Measurements from ENCODE around the gene NIM1K.
"Not testable (repeated sequence)": the region's sequence is repeated elsewhere in the genome, so short reads cannot be mapped to it uniquely, and the experiment has no call there.

The NIM1K gene

DNA sequence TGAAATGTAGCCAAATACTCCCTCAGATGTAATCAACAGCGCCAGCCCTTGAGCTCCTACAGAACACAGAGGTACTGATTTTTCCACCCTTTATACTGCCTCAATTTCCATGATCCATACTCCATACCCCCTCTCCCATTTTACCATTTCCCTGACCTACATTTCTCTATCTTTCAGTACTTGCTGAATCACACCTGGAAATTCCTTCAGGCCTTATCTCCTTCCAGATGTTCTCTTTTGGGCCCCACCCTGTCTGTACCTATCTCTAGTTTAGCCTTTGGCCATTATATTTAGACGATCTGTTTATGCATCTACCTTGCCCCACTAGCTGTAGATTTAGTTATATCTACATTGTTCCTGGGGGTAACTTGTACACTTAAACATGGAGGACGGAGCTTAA is 5.5 kb downstream of the NIM1K start:
- no peak for FAIRE-seq
- TF ChIP-seq POLR2A (IDR thresholded peaks at IDR 0.05; ENCODE audit: low read depth, low read length) (no peak), TAF1 (IDR thresholded peaks at IDR 0.05; ENCODE audit: low read depth, low read length) (no peak), PAX5 (IDR thresholded peaks at IDR 0.05; ENCODE audit: insufficient read depth, low read length, severe bottlenecking) (no peak), SPI1 (IDR thresholded peaks at IDR 0.05; ENCODE audit: low read depth, low read length) (no peak), POLR2AphosphoS5 (IDR thresholded peaks at IDR 0.05; ENCODE audit: low read depth, low read length) (no peak), POU2F2 (IDR thresholded peaks at IDR 0.05; ENCODE audit: low read depth, low read length) (no peak)
- DNase-seq (ENCODE audit: insufficient read length, low spot score): no peak

DNA sequence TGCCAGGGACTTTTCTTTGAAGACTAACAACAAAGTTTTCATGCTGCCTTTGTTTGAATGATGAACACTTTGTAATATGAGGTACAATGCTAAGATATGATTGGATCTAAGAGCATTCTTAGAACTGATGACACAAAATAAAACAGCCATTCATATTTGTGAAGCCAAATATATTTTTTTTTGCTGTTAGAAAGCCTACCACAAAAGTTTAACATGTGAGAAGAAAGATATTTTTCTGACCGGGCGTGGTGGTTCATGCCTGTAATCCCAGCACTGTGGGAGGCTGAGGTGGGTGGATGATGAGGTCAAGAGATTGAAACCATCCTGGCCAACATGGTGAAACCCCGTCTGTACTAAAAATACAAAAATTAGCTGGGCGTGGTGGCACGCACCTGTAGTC is 9.4 kb downstream of the NIM1K start:
- not testable (repeated sequence) for DNase-seq (ENCODE audit: insufficient read length, low spot score); FAIRE-seq

DNA sequence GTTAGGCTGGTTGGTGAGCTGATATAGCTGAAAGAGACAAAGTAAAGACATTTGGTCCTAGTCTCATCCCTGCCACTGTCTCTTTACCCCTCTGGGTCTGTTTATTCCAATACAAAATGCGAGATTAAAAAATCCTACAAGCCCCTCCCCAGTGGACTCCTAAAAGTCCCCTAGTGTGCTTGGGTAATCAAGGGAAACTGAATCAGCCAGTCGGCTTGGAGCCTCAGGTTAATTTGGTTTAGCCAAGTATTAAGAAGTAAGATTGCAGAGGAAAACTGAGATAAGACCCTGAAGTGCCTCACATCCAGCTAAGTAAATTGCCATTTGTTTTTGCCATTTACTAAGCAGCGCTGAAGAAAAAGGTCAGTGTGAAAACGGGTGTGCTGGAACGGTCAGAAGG is 10.4 kb downstream of the NIM1K start:
- no peak for FAIRE-seq
- DNase-seq (ENCODE audit: insufficient read length, low spot score): no peak
- no peak for TF ChIP-seq POU2F2 (IDR thresholded peaks at IDR 0.05; ENCODE audit: low read depth, low read length)
- TF ChIP-seq PAX5 (IDR thresholded peaks at IDR 0.05; ENCODE audit: insufficient read depth, low read length, severe bottlenecking): no peak
- TF ChIP-seq TAF1 (IDR thresholded peaks at IDR 0.05; ENCODE audit: low read depth, low read length): no peak
- TF ChIP-seq POLR2A (IDR thresholded peaks at IDR 0.05; ENCODE audit: low read depth, low read length): no peak
- no peak for TF ChIP-seq POLR2AphosphoS5 (IDR thresholded peaks at IDR 0.05; ENCODE audit: low read depth, low read length)
- TF ChIP-seq SPI1 (IDR thresholded peaks at IDR 0.05; ENCODE audit: low read depth, low read length): no peak

- no peak for TF ChIP-seq POU2F2 (IDR thresholded peaks at IDR 0.05; ENCODE audit: low read depth, low read length)
- no peak for TF ChIP-seq POLR2AphosphoS5 (IDR thresholded peaks at IDR 0.05; ENCODE audit: low read depth, low read length)
- TF ChIP-seq SPI1 (IDR thresholded peaks at IDR 0.05; ENCODE audit: low read depth, low read length): no peak
- no peak for TF ChIP-seq TAF1 (IDR thresholded peaks at IDR 0.05; ENCODE audit: low read depth, low read length)
- TF ChIP-seq PAX5 (IDR thresholded peaks at IDR 0.05; ENCODE audit: insufficient read depth, low read length, severe bottlenecking): no peak
- no peak for TF ChIP-seq POLR2A (IDR thresholded peaks at IDR 0.05; ENCODE audit: low read depth, low read length)
- no peak for DNase-seq (ENCODE audit: insufficient read length, low spot score)
- FAIRE-seq: no peak
Observed at GRCh38 chr5:43203373-43203772, 11.3 kb downstream of the NIM1K start.

GRCh38 chr5:43204958-43205357 is 12.9 kb downstream of the NIM1K start:
- FAIRE-seq: no peak
- no peak for DNase-seq (ENCODE audit: insufficient read length, low spot score)
- TF ChIP-seq PAX5 (IDR thresholded peaks at IDR 0.05; ENCODE audit: insufficient read depth, low read length, severe bottlenecking) (no peak), SPI1 (IDR thresholded peaks at IDR 0.05; ENCODE audit: low read depth, low read length) (no peak), POU2F2 (IDR thresholded peaks at IDR 0.05; ENCODE audit: low read depth, low read length) (no peak)

DNA sequence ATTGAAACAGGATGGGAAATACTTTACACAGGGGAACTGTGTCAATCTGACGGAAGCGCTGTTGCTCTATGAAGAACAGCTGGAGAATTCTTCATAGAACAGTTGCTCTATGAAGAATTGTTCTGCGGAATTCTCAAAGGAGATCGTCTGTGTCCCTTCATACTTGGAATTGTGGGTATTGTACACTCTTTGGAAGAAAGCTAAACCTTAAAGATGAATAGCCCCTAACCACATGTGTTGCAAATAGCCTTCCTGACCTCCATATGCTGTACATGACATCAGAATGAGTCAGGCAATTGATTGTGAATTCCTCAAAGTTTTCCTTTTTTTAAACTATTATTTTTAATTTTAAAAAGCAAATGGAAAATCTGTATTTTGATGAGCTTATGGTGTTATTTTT is 15.6 kb downstream of the NIM1K start:
- DNase-seq (ENCODE audit: insufficient read length, low spot score) (no peak), FAIRE-seq (no peak)
- TF ChIP-seq SPI1 (IDR thresholded peaks at IDR 0.05; ENCODE audit: low read depth, low read length) (no peak), POU2F2 (IDR thresholded peaks at IDR 0.05; ENCODE audit: low read depth, low read length) (no peak), PAX5 (IDR thresholded peaks at IDR 0.05; ENCODE audit: insufficient read depth, low read length, severe bottlenecking) (no peak), TAF1 (IDR thresholded peaks at IDR 0.05; ENCODE audit: low read depth, low read length) (no peak)

- DNase-seq (ENCODE audit: insufficient read length, low spot score) (no peak), FAIRE-seq (no peak)
- TF ChIP-seq POU2F2 (IDR thresholded peaks at IDR 0.05; ENCODE audit: low read depth, low read length): no peak
- TF ChIP-seq PAX5 (IDR thresholded peaks at IDR 0.05; ENCODE audit: insufficient read depth, low read length, severe bottlenecking): no peak
- no peak for TF ChIP-seq SPI1 (IDR thresholded peaks at IDR 0.05; ENCODE audit: low read depth, low read length)
- no peak for TF ChIP-seq POLR2A (IDR thresholded peaks at IDR 0.05; ENCODE audit: low read depth, low read length)
- TF ChIP-seq TAF1 (IDR thresholded peaks at IDR 0.05; ENCODE audit: low read depth, low read length): no peak
- TF ChIP-seq POLR2AphosphoS5 (IDR thresholded peaks at IDR 0.05; ENCODE audit: low read depth, low read length): no peak
Observed at GRCh38 chr5:43208658-43209057, 16.6 kb downstream of the NIM1K start.

DNA sequence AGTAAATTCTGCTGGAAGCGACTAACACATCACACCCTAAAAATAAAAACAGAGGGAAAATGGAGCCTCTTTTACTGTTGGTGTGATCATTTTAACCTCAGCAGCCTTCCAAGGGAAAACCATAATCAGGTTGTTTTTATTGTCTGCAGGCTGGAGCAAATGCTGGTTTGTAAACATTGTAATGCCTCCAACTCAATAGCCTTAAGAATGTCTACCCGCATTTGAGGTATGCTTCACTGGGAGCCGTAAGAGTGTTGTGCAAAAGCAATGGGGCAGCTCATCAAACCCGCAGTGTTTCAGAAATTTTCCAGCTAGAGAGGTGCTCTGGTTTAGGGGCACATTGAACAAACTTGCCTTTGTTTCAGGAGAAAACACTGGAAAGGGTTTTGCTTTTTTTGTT is 17.0 kb downstream of the NIM1K start:
- TF ChIP-seq TAF1 (IDR thresholded peaks at IDR 0.05; ENCODE audit: low read depth, low read length) (no peak), POU2F2 (IDR thresholded peaks at IDR 0.05; ENCODE audit: low read depth, low read length) (no peak), POLR2A (IDR thresholded peaks at IDR 0.05; ENCODE audit: low read depth, low read length) (no peak), SPI1 (IDR thresholded peaks at IDR 0.05; ENCODE audit: low read depth, low read length) (no peak), PAX5 (IDR thresholded peaks at IDR 0.05; ENCODE audit: insufficient read depth, low read length, severe bottlenecking) (no peak), POLR2AphosphoS5 (IDR thresholded peaks at IDR 0.05; ENCODE audit: low read depth, low read length) (no peak)
- DNase-seq (ENCODE audit: insufficient read length, low spot score) (no peak), FAIRE-seq (no peak)

DNA sequence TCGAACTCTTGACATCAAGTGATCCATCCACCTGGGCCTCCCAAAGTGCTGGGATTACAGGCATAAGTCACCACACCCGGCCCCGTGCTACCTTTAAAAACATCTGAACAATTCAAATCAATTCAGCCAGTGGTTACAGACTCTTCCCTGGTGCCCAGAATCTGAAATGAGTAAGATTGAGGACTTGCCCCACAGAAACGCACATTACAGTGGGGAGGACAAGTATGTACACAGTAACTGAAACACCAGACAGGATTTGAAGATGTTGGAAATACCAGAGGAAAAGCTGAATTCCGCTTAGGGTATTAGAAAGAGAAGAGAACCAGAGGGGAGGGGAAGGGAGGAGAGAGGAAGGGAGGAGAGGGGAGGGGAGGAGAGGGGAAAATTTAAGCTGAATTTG is 17.8 kb downstream of the NIM1K start:
- no peak for TF ChIP-seq POLR2A (IDR thresholded peaks at IDR 0.05; ENCODE audit: low read depth, low read length)
- TF ChIP-seq POLR2AphosphoS5 (IDR thresholded peaks at IDR 0.05; ENCODE audit: low read depth, low read length): no peak
- no peak for TF ChIP-seq SPI1 (IDR thresholded peaks at IDR 0.05; ENCODE audit: low read depth, low read length)
- TF ChIP-seq PAX5 (IDR thresholded peaks at IDR 0.05; ENCODE audit: insufficient read depth, low read length, severe bottlenecking): no peak
- TF ChIP-seq POU2F2 (IDR thresholded peaks at IDR 0.05; ENCODE audit: low read depth, low read length): no peak
- no peak for TF ChIP-seq TAF1 (IDR thresholded peaks at IDR 0.05; ENCODE audit: low read depth, low read length)
- DNase-seq (ENCODE audit: insufficient read length, low spot score) (no peak), FAIRE-seq (no peak)

- TF ChIP-seq PAX5 (IDR thresholded peaks at IDR 0.05; ENCODE audit: insufficient read depth, low read length, severe bottlenecking) (no peak), POLR2AphosphoS5 (IDR thresholded peaks at IDR 0.05; ENCODE audit: low read depth, low read length) (no peak), SPI1 (IDR thresholded peaks at IDR 0.05; ENCODE audit: low read depth, low read length) (no peak), POU2F2 (IDR thresholded peaks at IDR 0.05; ENCODE audit: low read depth, low read length) (peak; percentile 61; the same call in 1 of the 2 replicates), POLR2A (IDR thresholded peaks at IDR 0.05; ENCODE audit: low read depth, low read length) (no peak), TAF1 (IDR thresholded peaks at IDR 0.05; ENCODE audit: low read depth, low read length) (no peak)
- DNase-seq (ENCODE audit: insufficient read length, low spot score): no peak
- no peak for FAIRE-seq
Observed at GRCh38 chr5:43210570-43210969, 18.5 kb downstream of the NIM1K start.
